Prostate gland (tissue), 2 donors: ENCODE measurements around the gene SERBP1.

Experiments used
- CTCF ChIP-seq, 4 experiments: fragments of 200-600 bp in 2 of 4; fragments of 450-650 bp in 2 of 4; sonication (generic) in 2 of 4; IDR thresholded peaks; 1 replicate in 3 of 4; 2 replicates in 1 of 4; pipeline ENCODE4 v1.5.1; 2016 to 2019; ENCODE audit warnings: antibody characterized with exemption in 4 of 4, mild to moderate bottlenecking in 2 of 4, moderate library complexity in 2 of 4
- POLR2A ChIP-seq: fragments of 450-650 bp; IDR thresholded peaks from one replicate; pipeline ENCODE4 v1.6.1; 2016; ENCODE audit warnings: antibody characterized with exemption, mild to moderate bottlenecking
- POLR2AphosphoS5 ChIP-seq: sonication (generic); formaldehyde crosslinking; IDR thresholded peaks from one replicate; pipeline ENCODE4 v1.6.1; 2017; ENCODE audit warnings: antibody characterized with exemption

- no peak for TF ChIP-seq CTCF (IDR thresholded peaks at IDR 0.05)
- TF ChIP-seq POLR2A, result no peak
- no peak for TF ChIP-seq POLR2AphosphoS5
Observed at GRCh38 chr1:67407498-67407897, 22.7 kb downstream of the SERBP1 start.
